ENCODE data around the gene HLA-F. TPM values are rescaled to one million over a fixed set of nuclear protein-coding genes. Genes with fewer than 3 reads are reported as not detected.

Gene HLA-F
- total and polyA plus RNA-seq, 7 donors, result 12.0 to 26.5 (median 17.0) TPM

DNA sequence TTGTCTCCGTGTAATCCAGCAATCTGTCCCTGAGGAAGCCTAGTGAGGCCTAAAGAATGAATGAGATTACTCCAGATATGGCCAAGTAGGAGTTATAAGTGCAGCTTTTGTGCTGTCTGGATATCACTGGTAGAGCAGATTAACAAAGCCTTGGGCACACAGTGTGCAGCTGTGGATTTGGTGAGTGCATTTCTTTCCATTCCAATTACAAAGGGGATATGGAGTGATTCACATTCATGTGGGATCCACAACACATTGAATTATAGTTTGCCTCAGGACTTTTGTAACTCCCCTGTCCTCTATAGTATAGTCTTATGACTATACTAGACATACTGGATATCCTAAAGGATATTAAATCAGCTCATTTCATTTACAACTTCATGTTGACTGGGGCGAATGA, 47.1 kb downstream of the HLA-F start:
- Histone ChIP-seq H3K36me3 (ENCODE audit: insufficient read depth in 1 of 2, low read depth in 1 of 2) (no peaks in the 10 kb centered on the region), H3K9me3 (no peaks in the 10 kb centered on the region), H3K4me3 (no peak overlapping the region), H3K27ac (no peak overlapping the region), H3K4me1 (no peaks in the 10 kb centered on the region), H3K27me3 (ENCODE audit: insufficient read depth in 3 of 3, low read length in 2 of 3) (peaks cover 0 to 3% (median 2%) of the 10 kb centered on the region in 3 donors)
- 64 to 76% (median 76%) methylated on average over 2 of the region's 2 CpGs for WGBS, 3 donors
- ATAC-seq (no peak), DNase-seq (no peak)
- intact Hi-C loops (cut with DNase I), result no loop called here
- TF ChIP-seq, protein P1, sequence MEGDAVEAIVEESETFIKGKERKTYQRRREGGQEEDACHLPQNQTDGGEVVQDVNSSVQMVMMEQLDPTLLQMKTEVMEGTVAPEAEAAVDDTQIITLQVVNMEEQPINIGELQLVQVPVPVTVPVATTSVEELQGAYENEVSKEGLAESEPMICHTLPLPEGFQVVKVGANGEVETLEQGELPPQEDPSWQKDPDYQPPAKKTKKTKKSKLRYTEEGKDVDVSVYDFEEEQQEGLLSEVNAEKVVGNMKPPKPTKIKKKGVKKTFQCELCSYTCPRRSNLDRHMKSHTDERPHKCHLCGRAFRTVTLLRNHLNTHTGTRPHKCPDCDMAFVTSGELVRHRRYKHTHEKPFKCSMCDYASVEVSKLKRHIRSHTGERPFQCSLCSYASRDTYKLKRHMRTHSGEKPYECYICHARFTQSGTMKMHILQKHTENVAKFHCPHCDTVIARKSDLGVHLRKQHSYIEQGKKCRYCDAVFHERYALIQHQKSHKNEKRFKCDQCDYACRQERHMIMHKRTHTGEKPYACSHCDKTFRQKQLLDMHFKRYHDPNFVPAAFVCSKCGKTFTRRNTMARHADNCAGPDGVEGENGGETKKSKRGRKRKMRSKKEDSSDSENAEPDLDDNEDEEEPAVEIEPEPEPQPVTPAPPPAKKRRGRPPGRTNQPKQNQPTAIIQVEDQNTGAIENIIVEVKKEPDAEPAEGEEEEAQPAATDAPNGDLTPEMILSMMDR (IDR thresholded peaks at IDR 0.05), result no peak

DNA sequence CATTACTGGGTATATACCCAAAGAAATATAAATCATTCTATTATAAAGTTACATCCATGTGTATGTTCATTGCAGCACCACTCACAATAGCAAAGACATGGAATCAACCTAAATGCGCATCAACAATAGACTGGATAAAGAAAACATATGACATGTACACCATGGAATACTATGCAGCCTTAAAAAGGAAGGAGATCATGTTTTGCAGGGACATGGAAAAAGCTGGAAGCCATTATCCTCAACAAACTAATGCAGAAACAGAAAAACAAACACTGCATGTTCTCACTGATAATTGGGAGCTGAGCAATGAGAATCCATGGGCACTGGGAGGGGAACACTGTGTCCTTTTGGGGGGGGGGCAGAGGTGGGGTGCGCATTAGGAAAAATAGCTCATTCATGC, 53.5 kb downstream of the HLA-F start:
- Histone ChIP-seq H3K36me3 (ENCODE audit: insufficient read depth in 1 of 2, low read depth in 1 of 2) (no peaks in the 10 kb centered on the region), H3K4me1 (no peaks in the 10 kb centered on the region), H3K27ac (no peak overlapping the region), H3K4me3 (no peak overlapping the region), H3K27me3 (ENCODE audit: insufficient read depth in 3 of 3, low read length in 2 of 3) (peaks cover 2 to 4% (median 4%) of the 10 kb centered on the region in 3 donors), H3K9me3 (no peaks in the 10 kb centered on the region)
- TF ChIP-seq, protein P1 (IDR thresholded peaks at IDR 0.05), result no peak
- intact Hi-C loops (cut with DNase I), result no loop called here
- ATAC-seq, result no peak
- no peak for DNase-seq
- WGBS, 3 donors, result 59 to 85% (median 70%) methylated on average over 2 of the region's 2 CpGs

Other genes with a start within 250 kb of the HLA-F start
- not detected for gene MAS1L, start 235.5 kb upstream of the HLA-F start, total RNA-seq
- gene MAS1L, start 235.5 kb upstream of the HLA-F start, polyA plus RNA-seq, result not detected
- gene UBD, start 163.7 kb upstream of the HLA-F start, total RNA-seq, result under 1 TPM in 2 of 4 donors, not detected in 2; 0.25 to 0.26 TPM
- under 1 TPM in 2 of 3 donors, not detected in 1; 0.23 to 0.30 TPM for gene UBD, start 163.7 kb upstream of the HLA-F start, polyA plus RNA-seq
- gene OR2H2, start 138.3 kb upstream of the HLA-F start, total RNA-seq, result not detected
- not detected for gene OR2H2, start 138.3 kb upstream of the HLA-F start, polyA plus RNA-seq
- gene GABBR1, start 90.3 kb upstream of the HLA-F start, total RNA-seq, result 10 to 100 TPM in 1 of 4 donors, 1 to 10 TPM in 3; 4.1 to 10.2 (median 5.3) TPM
- 1 to 10 TPM; 2.5 to 4.6 (median 3.8) TPM for gene GABBR1, start 90.3 kb upstream of the HLA-F start, polyA plus RNA-seq
- gene MOG, start 66.3 kb upstream of the HLA-F start, total RNA-seq, result not detected
- under 1 TPM in 1 of 3 donors, not detected in 2; 0.08 TPM for gene MOG, start 66.3 kb upstream of the HLA-F start, polyA plus RNA-seq
- gene ZFP57, start 42.3 kb upstream of the HLA-F start, total RNA-seq, result not detected
- under 1 TPM in 1 of 3 donors, not detected in 2; 0.08 TPM for gene ZFP57, start 42.3 kb upstream of the HLA-F start, polyA plus RNA-seq
- under 1 TPM in 2 of 4 donors, not detected in 2; 0.15 to 0.42 TPM for gene HLA-G, start 104.4 kb downstream of the HLA-F start, total RNA-seq
- gene HLA-G, start 104.4 kb downstream of the HLA-F start, polyA plus RNA-seq, result not detected
- gene HLA-A, start 219.1 kb downstream of the HLA-F start, total RNA-seq, result 100 to 1,000 TPM in 3 of 4 donors, 10 to 100 TPM in 1; 86.6 to 204 (median 182) TPM
- 100 to 1,000 TPM in 2 of 3 donors, 10 to 100 TPM in 1; 88.0 to 290 (median 125) TPM for gene HLA-A, start 219.1 kb downstream of the HLA-F start, polyA plus RNA-seq

Data from psoas muscle (tissue), 8 donors.